Activated naive CD4-positive, alpha-beta T cell treated with anti-CD3 and anti-CD28 coated beads for 36 hours (primary cell): ENCODE data around the gene OSBPL6. TPM values are rescaled to one million over a fixed set of nuclear protein-coding genes. Genes with fewer than 3 reads are reported as not detected.

Experiments
- CTCF ChIA-PET: fragments of 350-600 bp; sonication (Branson Sonifier 250); formaldehyde crosslinking; loops from one replicate; lab custom pipeline; 2021; ENCODE audit warnings: antibody characterized with exemption; lab: Charles Lee
- DNase-seq: peaks from one replicate; pipeline ENCODE4 v3.0.0-alpha.2; 2020
- H3K27ac Mint-ChIP-seq: one replicate; pipeline ENCODE4 v1.8.0; 2021; ENCODE audit warnings: mild to moderate bottlenecking, mixed read lengths
- H3K27me3 Mint-ChIP-seq: one replicate; pipeline ENCODE4 v1.8.0; 2021; ENCODE audit warnings: low read depth, mixed read lengths
- H3K36me3 Mint-ChIP-seq: one replicate; pipeline ENCODE4 v1.8.0; 2021; ENCODE audit warnings: low read depth, mixed read lengths
- H3K4me1 Mint-ChIP-seq: one replicate; pipeline ENCODE4 v1.8.0; 2021; ENCODE audit warnings: low read depth, mixed read lengths
- H3K4me3 Mint-ChIP-seq: one replicate; pipeline ENCODE4 v1.8.0; 2021; ENCODE audit warnings: mild to moderate bottlenecking, moderate library complexity, mixed read lengths
- H3K9me3 Mint-ChIP-seq: one replicate; pipeline ENCODE4 v1.8.0; 2021; ENCODE audit warnings: mixed read lengths
- intact Hi-C: fragments of 100-400 bp; cut with micrococcal nuclease; formaldehyde crosslinking; loops from one replicate; pipeline ENCODE4 v1.15.1; 2023
- total RNA-seq, 2 experiments: library from RNA; stranded (reverse); gene quantifications; one replicate each; pipeline ENCODE4 v1.2.3, GENCODE V29; 2021

OSBPL6 gene
- total RNA-seq, 2 experiments from 2014 or later: 1.9 to 2.3 TPM

GRCh38 chr2:178247250-178247649 lies 52.9 kb downstream of the OSBPL6 start:
- Mint-ChIP-seq H3K27me3 (peaks cover 2% of the 10 kb centered on the region), H3K27ac (no peak overlapping the region), H3K9me3 (no peaks in the 10 kb centered on the region), H3K4me3 (no peak overlapping the region), H3K4me1 (no peaks in the 10 kb centered on the region), H3K36me3 (no peaks in the 10 kb centered on the region)
- intact Hi-C loops: no loop called here
- CTCF ChIA-PET: no interaction called here
- no peak for DNase-seq

GRCh38 chr2:178250429-178250828 lies 56.1 kb downstream of the OSBPL6 start:
- DNase-seq: no peak
- Mint-ChIP-seq H3K4me1 (no peaks in the 10 kb centered on the region), H3K27ac (no peak overlapping the region), H3K36me3 (no peaks in the 10 kb centered on the region), H3K9me3 (no peaks in the 10 kb centered on the region), H3K4me3 (no peak overlapping the region), H3K27me3 (peaks cover 2% of the 10 kb centered on the region)
- CTCF ChIA-PET: no interaction called here
- intact Hi-C loops: no loop called here

- CTCF ChIA-PET: no interaction called here
- Mint-ChIP-seq H3K27me3 (peaks cover 2% of the 10 kb centered on the region), H3K36me3 (no peaks in the 10 kb centered on the region), H3K27ac (no peak overlapping the region), H3K9me3 (no peaks in the 10 kb centered on the region), H3K4me3 (no peak overlapping the region), H3K4me1 (no peaks in the 10 kb centered on the region)
- DNase-seq: no peak
- intact Hi-C loops: no loop called here
Measured at GRCh38 chr2:178251151-178251955, 57.0 kb downstream of the OSBPL6 start.

DNA sequence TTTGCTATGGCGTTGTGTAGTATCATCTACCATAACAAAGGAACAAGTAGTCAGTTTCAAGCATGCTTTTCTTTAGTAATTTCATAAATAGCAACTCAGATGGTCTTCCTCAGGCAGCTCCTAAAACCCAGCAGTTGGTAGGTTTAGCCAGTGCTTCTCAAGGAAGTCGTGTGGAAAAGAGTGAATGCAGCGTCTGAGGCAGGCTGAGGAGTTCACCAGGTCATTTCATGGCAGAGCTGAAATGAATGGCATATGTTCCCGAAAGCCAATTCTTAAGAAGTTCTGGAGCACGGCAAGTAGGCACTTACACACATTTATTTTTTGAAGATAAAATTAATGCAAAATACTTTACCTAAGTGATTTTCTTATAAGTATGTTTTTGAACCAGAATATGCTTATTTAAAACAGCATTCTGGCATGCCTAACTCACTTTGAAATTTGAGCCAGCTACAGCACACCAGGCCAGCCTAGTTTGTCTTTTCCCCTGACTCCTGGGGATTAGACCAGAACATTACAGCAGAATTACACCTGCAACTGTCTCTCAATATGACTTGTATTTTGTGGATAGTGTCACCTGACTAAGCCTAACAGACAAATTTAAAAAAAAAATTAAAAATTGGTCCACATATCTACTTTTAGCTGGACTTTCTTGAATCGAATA lies 62.2 kb downstream of the OSBPL6 start:
- H3K4me1 Mint-ChIP-seq: no peaks in the 10 kb centered on the region
- CTCF ChIA-PET: no interaction called here
- H3K9me3 Mint-ChIP-seq: no peaks in the 10 kb centered on the region
- H3K27ac Mint-ChIP-seq: no peak overlapping the region
- H3K36me3 Mint-ChIP-seq: no peaks in the 10 kb centered on the region
- intact Hi-C loops: no loop called here
- no peak for DNase-seq
- no peak overlapping the region for H3K4me3 Mint-ChIP-seq
- H3K27me3 Mint-ChIP-seq: no peaks in the 10 kb centered on the region

DNA sequence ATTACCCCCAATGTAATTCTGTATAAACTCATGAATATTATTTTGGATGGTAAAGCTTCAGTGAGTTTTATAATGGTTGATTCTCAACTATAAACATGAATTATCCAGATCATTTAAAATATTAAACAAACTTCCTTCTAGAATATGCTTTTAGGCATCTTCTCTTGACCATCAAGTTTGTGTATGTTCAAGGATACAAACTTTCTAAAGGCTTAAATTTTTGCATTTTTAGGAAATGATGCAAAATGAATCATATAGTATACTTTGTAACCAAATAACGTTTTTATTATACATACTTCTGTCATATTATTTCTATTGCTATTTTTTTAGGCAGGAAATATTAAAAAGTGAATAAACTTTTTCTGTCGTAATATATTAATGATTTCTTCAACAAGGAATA lies 62.8 kb downstream of the OSBPL6 start:
- intact Hi-C loops: no loop called here
- DNase-seq: no peak
- Mint-ChIP-seq H3K4me1 (no peaks in the 10 kb centered on the region), H3K27me3 (no peaks in the 10 kb centered on the region), H3K36me3 (no peaks in the 10 kb centered on the region), H3K27ac (no peak overlapping the region), H3K9me3 (no peaks in the 10 kb centered on the region), H3K4me3 (no peak overlapping the region)
- CTCF ChIA-PET: interaction anchor here (0.7 kb wide), 1 partner anchor 113 kb away, joined by 5 read pairs; no protein-coding TSS in a partner anchor

DNA sequence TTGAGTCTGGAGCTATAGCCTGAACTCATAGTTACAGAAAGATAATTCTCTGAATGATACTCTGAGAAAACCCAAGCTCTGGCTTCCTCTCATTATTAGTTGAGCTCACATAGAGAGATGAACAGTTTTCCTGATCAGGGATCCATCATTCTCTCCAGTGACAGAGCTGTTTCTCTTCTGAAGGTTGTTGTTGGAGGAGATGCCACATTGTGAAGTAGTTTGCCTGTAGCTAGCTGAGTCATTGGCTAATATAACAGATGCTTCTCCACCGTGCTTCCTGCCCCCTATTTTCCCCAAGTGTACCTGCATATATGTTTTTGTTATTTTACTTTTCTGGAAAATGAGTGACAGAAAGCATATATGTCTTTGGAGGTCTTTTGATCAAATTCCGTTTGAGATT lies 64.6 kb downstream of the OSBPL6 start:
- DNase-seq: no peak
- Mint-ChIP-seq H3K27ac (no peak overlapping the region), H3K4me1 (no peaks in the 10 kb centered on the region), H3K36me3 (no peaks in the 10 kb centered on the region), H3K9me3 (no peaks in the 10 kb centered on the region), H3K4me3 (no peak overlapping the region), H3K27me3 (no peaks in the 10 kb centered on the region)
- intact Hi-C loops: no loop called here
- CTCF ChIA-PET: interaction anchor here (0.5 to 1.2 kb wide), 3 partner anchors 40 to 1284 kb away, joined by 3 to 4 read pairs (median 3); partner anchors contain the start of gene RBM45

GRCh38 chr2:178263159-178263860 lies 69.0 kb downstream of the OSBPL6 start:
- H3K9me3 Mint-ChIP-seq: no peaks in the 10 kb centered on the region
- no peak for DNase-seq
- no peaks in the 10 kb centered on the region for H3K4me1 Mint-ChIP-seq
- H3K27me3 Mint-ChIP-seq: no peaks in the 10 kb centered on the region
- no peaks in the 10 kb centered on the region for H3K36me3 Mint-ChIP-seq
- no peak overlapping the region for H3K4me3 Mint-ChIP-seq
- intact Hi-C loops: no loop called here
- H3K27ac Mint-ChIP-seq: no peak overlapping the region
- CTCF ChIA-PET: no interaction called here

GRCh38 chr2:178264211-178264610 lies 69.9 kb downstream of the OSBPL6 start:
- CTCF ChIA-PET: no interaction called here
- Mint-ChIP-seq H3K9me3 (no peaks in the 10 kb centered on the region), H3K27ac (no peak overlapping the region), H3K4me3 (no peak overlapping the region), H3K4me1 (no peaks in the 10 kb centered on the region), H3K36me3 (no peaks in the 10 kb centered on the region), H3K27me3 (no peaks in the 10 kb centered on the region)
- DNase-seq: no peak
- intact Hi-C loops: no loop called here

DNA sequence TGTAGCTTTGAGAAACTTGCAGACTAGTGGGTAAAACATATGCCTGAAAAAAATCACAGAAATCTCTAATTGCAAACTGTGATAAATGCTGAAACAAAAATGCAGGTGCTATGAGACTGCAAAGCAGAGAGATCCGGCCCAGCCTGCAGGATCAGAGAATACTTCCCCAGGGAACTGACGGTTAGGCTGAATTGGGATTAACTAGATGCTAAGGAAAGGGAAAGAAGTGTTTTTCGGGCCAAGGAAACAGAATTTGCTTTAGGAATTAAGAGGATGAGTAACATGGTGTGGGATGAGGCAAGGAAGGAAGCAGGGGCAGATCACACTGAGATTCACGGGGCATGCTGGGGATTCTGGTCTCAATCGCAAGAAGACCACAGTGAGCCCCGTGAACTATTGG lies 71.5 kb downstream of the OSBPL6 start:
- Mint-ChIP-seq H3K9me3 (no peaks in the 10 kb centered on the region), H3K27me3 (no peaks in the 10 kb centered on the region), H3K4me3 (no peak overlapping the region), H3K36me3 (no peaks in the 10 kb centered on the region), H3K27ac (no peak overlapping the region), H3K4me1 (no peaks in the 10 kb centered on the region)
- intact Hi-C loops: no loop called here
- CTCF ChIA-PET: interaction anchor here (0.5 kb wide), 1 partner anchor 51 kb away, joined by 3 read pairs; no protein-coding TSS in a partner anchor
- no peak for DNase-seq

DNA sequence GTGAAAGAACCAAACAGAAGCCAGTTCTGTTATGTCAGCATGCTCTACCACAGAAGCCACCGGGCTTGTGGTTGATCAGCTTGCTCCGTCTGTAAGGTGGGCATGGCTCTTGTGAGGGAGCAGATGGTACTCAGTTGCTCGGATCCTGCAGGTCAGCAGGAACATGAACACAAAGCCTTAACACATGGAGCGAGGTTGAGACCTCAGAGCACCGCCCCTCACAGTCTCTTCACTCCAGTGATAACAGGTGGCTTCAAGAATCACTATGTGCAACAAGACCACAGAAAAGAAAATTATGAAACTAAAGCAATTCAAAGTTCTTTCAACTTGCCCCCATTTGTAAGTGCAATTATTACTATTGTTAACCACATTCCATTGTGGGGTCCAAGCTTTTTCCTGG lies 72.1 kb downstream of the OSBPL6 start:
- no peaks in the 10 kb centered on the region for H3K9me3 Mint-ChIP-seq
- H3K36me3 Mint-ChIP-seq: no peaks in the 10 kb centered on the region
- H3K4me3 Mint-ChIP-seq: no peak overlapping the region
- H3K27ac Mint-ChIP-seq: no peak overlapping the region
- DNase-seq: no peak
- H3K4me1 Mint-ChIP-seq: no peaks in the 10 kb centered on the region
- no peaks in the 10 kb centered on the region for H3K27me3 Mint-ChIP-seq
- CTCF ChIA-PET: no interaction called here
- intact Hi-C loops: no loop called here

GRCh38 chr2:178267660-178268059 lies 73.3 kb downstream of the OSBPL6 start:
- intact Hi-C loops: no loop called here
- Mint-ChIP-seq H3K9me3 (no peaks in the 10 kb centered on the region), H3K4me1 (no peaks in the 10 kb centered on the region), H3K27me3 (no peaks in the 10 kb centered on the region), H3K4me3 (no peak overlapping the region), H3K27ac (no peak overlapping the region), H3K36me3 (no peaks in the 10 kb centered on the region)
- no peak for DNase-seq
- CTCF ChIA-PET: interaction anchor here (0.7 to 0.8 kb wide), 2 partner anchors 8 to 134 kb away, joined by 3 read pairs; no protein-coding TSS in a partner anchor

- no peaks in the 10 kb centered on the region for H3K36me3 Mint-ChIP-seq
- DNase-seq: no peak
- H3K9me3 Mint-ChIP-seq: no peaks in the 10 kb centered on the region
- H3K27ac Mint-ChIP-seq: no peak overlapping the region
- no peaks in the 10 kb centered on the region for H3K4me1 Mint-ChIP-seq
- intact Hi-C loops: no loop called here
- H3K4me3 Mint-ChIP-seq: no peak overlapping the region
- CTCF ChIA-PET: interaction anchor here (0.9 to 1.0 kb wide), 2 partner anchors 11 to 131 kb away, joined by 3 read pairs; no protein-coding TSS in a partner anchor
- no peaks in the 10 kb centered on the region for H3K27me3 Mint-ChIP-seq
Measured at GRCh38 chr2:178268435-178268834, 74.1 kb downstream of the OSBPL6 start.
